ENCODE results near the gene RGS3. TPM values are rescaled to one million over a fixed set of nuclear protein-coding genes. Genes with fewer than 3 reads are reported as not detected.

The RGS3 gene
- total RNA-seq, 2 donors from 2014 or later: 170 to 202 TPM

DNA sequence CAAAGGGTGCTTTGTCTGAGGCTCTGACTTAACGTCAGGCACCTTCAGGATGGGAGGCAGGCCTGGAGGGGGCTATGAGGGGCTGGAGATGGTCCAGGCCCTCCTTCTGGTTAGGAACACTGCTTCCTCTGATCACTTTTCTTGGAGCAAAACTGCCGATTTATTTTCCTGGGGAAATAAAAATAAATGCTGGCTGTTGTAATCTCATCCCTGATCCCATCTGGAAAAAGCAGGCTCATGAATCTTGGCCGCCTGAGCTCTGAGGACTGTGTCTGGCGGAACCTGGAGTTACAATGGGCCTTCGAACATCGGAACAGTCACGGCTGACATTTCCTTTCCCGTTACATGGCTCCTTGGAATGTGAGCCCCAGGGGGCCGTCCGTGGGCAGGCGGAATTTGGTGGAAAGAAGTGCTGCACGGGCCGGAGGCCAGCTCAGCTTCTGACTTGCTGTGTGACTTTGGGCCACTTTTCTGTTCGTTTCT, 157.8 kb downstream of the RGS3 start:
- peak; percentile 72 for DNase-seq (ENCODE audit: low spot score)
- Histone ChIP-seq H3K4me3 (peak overlapping the region; percentile 62), H3K36me3 (no peaks in the 10 kb centered on the region), H3K4me1 (ENCODE audit: control insufficient read depth in 1 of 2, low read depth in 2 of 2) (peaks cover 42 to 91% of the 10 kb centered on the region in 2 donors), H3K9me3 (no peaks in the 10 kb centered on the region), H3K27me3 (replicated peaks; ENCODE audit: insufficient read depth) (no peaks in the 10 kb centered on the region), H3K27ac (peak overlapping the region; percentile 97 to 99)
- peak; percentile 56 for ATAC-seq (ENCODE audit: insufficient number of reproducible peaks, low FRiP score, low read depth)
- TF ChIP-seq, protein P1, sequence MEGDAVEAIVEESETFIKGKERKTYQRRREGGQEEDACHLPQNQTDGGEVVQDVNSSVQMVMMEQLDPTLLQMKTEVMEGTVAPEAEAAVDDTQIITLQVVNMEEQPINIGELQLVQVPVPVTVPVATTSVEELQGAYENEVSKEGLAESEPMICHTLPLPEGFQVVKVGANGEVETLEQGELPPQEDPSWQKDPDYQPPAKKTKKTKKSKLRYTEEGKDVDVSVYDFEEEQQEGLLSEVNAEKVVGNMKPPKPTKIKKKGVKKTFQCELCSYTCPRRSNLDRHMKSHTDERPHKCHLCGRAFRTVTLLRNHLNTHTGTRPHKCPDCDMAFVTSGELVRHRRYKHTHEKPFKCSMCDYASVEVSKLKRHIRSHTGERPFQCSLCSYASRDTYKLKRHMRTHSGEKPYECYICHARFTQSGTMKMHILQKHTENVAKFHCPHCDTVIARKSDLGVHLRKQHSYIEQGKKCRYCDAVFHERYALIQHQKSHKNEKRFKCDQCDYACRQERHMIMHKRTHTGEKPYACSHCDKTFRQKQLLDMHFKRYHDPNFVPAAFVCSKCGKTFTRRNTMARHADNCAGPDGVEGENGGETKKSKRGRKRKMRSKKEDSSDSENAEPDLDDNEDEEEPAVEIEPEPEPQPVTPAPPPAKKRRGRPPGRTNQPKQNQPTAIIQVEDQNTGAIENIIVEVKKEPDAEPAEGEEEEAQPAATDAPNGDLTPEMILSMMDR (IDR thresholded peaks at IDR 0.05): no peak

- TF ChIP-seq, protein P1 (IDR thresholded peaks at IDR 0.05): no peak
- H3K4me3 ChIP-seq: no peak overlapping the region
- no peaks in the 10 kb centered on the region for H3K27me3 ChIP-seq (replicated peaks; ENCODE audit: insufficient read depth)
- no peak for ATAC-seq (ENCODE audit: insufficient number of reproducible peaks, low FRiP score, low read depth)
- peak overlapping the region; percentile 97 to 99 for H3K27ac ChIP-seq
- no peaks in the 10 kb centered on the region for H3K36me3 ChIP-seq
- DNase-seq (ENCODE audit: low spot score): no peak
- peaks cover 39 to 91% of the 10 kb centered on the region in 2 donors for H3K4me1 ChIP-seq (ENCODE audit: control insufficient read depth in 1 of 2, low read depth in 2 of 2)
- no peaks in the 10 kb centered on the region for H3K9me3 ChIP-seq
Observed at GRCh38 chr9:113621980-113622379, 158.5 kb downstream of the RGS3 start.

DNA sequence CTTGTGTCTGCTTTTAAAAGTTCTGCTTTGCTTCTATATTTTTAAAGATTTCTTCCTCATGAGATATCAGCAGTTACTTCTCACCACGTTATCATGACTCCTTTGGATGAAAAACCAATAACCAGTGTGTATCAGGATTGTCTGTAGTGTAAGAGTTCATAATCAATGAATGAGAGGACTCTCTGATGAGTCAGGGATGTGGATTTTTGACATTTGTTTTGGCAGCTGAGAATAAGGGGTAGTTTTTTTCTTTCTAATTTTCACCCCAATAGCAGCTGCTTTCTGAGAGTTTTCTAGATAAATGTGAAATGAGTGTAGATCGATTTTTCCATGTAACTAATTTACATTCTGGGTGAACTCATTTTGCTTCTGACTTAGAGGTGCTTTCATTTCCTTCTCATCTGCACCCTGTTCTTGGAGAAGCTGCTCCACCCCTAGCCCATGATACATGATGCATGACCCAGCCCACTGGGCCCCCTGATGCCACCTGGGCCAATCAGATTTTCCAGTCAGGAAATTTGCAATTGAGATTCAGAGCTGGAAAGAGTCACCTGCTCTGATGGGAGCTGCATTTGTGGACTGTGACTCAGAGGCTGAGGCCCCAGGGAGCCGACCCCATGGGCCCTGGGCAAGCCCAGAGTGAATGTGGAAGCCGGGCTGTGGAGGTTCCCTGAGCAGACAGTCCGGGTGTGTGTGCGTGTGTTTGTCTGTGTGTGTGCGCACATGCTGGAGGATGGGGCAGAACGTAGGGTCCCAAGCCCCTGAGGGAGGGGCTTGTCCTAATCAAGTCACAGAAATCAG, 159.3 kb downstream of the RGS3 start:
- Histone ChIP-seq H3K27ac (peak overlapping the region; percentile 97 to 99), H3K4me1 (ENCODE audit: control insufficient read depth in 1 of 2, low read depth in 2 of 2) (peaks cover 39 to 91% of the 10 kb centered on the region in 2 donors)
- no peak for DNase-seq (ENCODE audit: low spot score)

DNA sequence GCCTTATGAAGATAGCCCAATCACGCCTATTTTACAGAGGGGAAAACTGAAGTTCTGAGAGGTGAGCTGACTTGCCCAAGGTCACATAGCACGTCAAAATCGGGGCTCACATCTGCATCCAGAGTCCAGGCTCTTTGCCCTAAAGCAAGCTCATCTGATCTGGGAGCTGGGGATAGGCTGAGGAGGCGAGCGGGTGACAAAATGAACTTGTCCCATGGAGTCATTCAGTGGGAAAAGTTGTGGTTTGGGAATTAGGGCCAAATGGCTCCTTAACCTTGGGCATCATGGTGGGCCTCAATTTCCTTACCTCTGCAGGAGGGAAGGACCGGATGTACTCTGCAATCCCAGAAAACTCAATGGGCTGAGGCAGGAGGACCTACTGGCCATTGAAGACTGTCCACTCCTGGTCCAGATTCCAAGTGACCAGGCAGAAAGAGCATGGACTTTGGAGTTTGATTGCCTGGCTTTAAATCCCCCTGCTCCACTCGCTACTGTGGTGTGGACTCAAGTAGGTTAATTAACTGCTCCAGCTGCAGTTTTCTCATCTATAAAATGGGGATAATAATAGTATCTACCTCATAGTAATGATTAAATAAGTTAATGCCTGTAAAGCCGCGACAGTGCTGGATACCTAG, 160.4 kb downstream of the RGS3 start:
- no peak for DNase-seq (ENCODE audit: low spot score)
- peak overlapping the region in 1 of 2 donors; percentile 99 for H3K27ac ChIP-seq

More for the DNA sequence above, 159.3 kb downstream of the RGS3 start:
- Histone ChIP-seq H3K4me3 (no peak overlapping the region), H3K36me3 (no peaks in the 10 kb centered on the region), H3K9me3 (no peaks in the 10 kb centered on the region), H3K27me3 (replicated peaks; ENCODE audit: insufficient read depth) (no peaks in the 10 kb centered on the region)
- peak; percentile 52 for ATAC-seq (ENCODE audit: insufficient number of reproducible peaks, low FRiP score, low read depth)
- TF ChIP-seq, protein P1 (IDR thresholded peaks at IDR 0.05): no peak

More for the DNA sequence above, 160.4 kb downstream of the RGS3 start:
- no peak overlapping the region for H3K4me3 ChIP-seq
- no peak for ATAC-seq (ENCODE audit: insufficient number of reproducible peaks, low FRiP score, low read depth)
- TF ChIP-seq, protein P1 (IDR thresholded peaks at IDR 0.05): no peak
- no peaks in the 10 kb centered on the region for H3K9me3 ChIP-seq
- H3K4me1 ChIP-seq (ENCODE audit: control insufficient read depth in 1 of 2, low read depth in 2 of 2): peaks cover 39 to 82% of the 10 kb centered on the region in 2 donors
- H3K27me3 ChIP-seq (replicated peaks; ENCODE audit: insufficient read depth): no peaks in the 10 kb centered on the region
- H3K36me3 ChIP-seq: no peaks in the 10 kb centered on the region

Measured in thoracic aorta (tissue), 2 donors.